TTC549 (cell line): ENCODE measurements around the gene MCC.

Experiments
- FAIRE-seq: peaks from 2 replicates; lab custom pipeline; 2012; peaks lifted over from hg19 to GRCh38; lab: Jason Lieb, UNC

Gene MCC

DNA sequence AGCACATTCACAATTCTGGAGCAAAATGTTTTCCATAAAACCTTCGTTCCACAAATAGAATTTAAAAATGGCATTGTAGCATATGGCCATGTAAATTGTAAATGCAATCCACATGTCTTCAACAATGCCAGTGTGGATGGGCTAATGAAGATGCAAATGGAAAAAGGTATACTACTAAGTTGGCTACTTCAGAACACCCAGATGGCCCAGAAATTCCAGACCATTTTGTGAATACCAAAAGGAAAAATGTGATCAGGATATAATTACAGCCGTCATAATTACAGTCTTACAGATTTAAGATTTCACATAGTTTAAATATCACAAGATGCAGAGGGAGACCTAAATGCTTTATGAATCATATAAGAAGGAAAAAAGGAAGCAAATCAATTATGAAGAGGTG lies 170.6 kb downstream of the MCC start:
- no peak for FAIRE-seq

GRCh38 chr5:113311301-113311700 lies 177.0 kb downstream of the MCC start:
- FAIRE-seq = no peak

- no peak for FAIRE-seq
Measured at GRCh38 chr5:113302120-113302519, 186.1 kb downstream of the MCC start.

DNA sequence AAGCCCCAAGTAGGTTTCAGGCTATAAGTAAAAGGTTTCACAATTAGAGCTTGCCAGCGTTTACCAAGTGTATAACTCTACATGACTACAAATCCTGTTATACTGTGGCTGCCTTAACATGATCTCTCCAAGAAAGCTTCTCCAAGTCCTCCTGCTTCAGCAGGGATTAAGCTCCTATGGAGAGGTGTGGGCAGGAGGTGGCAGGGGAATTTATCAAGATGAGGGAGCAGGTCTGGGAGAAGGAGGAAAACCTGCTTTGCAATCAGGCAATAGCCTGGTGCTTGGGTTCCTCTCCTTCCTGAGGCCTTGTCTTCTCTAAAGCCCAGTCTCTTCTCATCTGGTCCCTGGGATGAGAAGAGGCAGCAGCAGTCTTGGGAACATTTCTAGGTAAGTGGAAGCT lies 188.7 kb downstream of the MCC start:
- no peak for FAIRE-seq

GRCh38 chr5:113296676-113297075 lies 191.6 kb downstream of the MCC start:
- FAIRE-seq = no peak

GRCh38 chr5:113295111-113295539 lies 193.1 kb downstream of the MCC start:
- FAIRE-seq = no peak

- FAIRE-seq = no peak
Measured at GRCh38 chr5:113294311-113295110, 193.7 kb downstream of the MCC start.

- FAIRE-seq = no peak
Measured at GRCh38 chr5:113293975-113294310, 194.3 kb downstream of the MCC start.

GRCh38 chr5:113293068-113293974 lies 194.9 kb downstream of the MCC start:
- FAIRE-seq = no peak

GRCh38 chr5:113292462-113292861 lies 195.8 kb downstream of the MCC start:
- FAIRE-seq = no peak

DNA sequence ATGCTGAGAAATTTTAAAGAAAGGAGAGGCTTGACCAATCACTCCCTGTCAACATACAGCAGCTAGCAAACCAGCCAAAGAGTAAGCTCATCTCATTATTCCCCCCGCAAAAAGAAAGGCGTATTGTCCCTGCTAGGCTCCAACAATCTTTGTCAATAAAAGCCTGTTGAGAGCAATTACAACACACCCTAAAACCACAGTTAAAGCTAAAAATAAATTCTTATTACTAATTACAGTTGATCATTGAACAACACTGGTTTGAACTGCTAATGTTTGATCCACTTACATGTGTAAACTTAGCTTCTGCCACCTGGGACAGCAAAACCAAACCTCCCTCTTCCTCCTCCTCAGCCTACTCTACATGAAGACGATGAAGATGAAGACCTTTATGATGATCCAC lies 204.7 kb downstream of the MCC start:
- FAIRE-seq = no peak

GRCh38 chr5:113282472-113282871 lies 205.8 kb downstream of the MCC start:
- FAIRE-seq = no peak

DNA sequence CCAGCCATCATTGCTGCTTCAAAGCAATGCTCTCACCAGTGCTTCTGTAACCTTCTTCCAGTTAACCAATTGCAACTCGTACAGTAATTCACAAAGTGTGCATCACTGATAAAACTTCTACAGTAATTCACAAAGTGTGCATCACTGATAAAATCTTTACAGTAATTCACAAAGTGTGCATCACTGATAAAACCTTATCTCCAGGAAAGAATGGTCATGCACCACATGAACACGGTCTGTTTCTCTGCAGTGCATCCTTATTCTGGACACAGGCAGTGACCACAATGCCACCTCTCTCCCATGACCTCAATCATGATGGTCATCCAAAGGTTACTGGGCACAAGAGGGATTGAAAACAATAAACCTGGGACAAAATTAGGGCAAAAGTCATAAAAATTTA lies 207.1 kb downstream of the MCC start:
- no peak for FAIRE-seq

DNA sequence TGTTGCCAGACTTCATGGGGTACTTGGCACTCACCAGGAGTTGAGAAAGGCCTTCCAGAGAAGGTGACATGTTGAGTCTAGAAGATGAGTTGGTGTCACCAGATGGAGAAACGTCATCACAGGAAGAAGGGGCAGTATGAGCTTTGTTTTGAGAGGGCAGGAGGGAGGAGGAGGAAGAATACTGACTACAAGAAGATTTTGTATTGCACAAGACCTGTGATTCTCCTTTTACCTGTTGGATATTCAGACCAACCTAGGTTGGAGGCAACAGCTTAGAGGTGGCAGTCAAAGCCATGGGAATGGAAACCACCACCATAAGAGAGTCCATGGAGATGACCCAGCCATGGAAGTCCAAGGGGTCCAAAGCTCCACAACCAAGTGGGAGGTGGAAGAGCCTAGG lies 207.7 kb downstream of the MCC start:
- FAIRE-seq = no peak

DNA sequence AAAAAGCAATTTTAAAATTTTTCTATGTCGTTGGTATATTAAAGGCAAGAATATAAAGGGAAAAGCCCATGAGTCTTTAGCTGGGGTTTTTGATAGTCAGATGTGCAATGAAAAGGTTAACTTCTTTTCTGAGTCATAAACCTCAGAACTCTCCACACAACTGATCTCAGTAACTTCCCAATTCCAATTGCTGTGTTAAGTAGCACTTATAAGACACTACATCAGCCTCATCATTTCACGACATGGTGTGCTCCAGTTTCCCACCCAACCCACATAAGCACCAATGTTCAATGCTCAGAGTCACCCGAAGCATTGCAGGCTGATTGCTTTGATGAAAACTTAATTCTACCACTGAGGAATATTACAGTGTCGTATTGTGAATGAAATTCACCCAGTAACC lies 209.3 kb downstream of the MCC start:
- FAIRE-seq = no peak

DNA sequence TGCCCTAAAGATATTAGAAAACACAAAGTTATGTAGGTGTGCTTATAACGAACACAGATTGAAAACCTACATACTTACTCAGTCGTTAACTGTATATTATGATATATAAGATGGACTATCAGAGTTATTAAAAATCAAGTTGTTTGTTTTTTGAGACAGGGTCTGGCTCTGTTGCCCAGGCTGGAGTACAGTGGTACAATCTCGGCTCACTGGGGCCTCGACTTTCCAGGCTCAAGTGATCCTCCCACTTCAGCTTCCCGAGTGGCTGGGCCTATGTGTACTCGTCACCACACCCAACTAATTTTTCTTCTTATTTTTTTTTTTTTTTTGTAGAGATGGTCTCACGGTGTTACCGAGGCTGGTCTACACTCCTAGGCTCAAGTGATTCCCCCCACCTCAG lies 211.8 kb downstream of the MCC start:
- FAIRE-seq = no peak

GRCh38 chr5:113276001-113276400 lies 212.3 kb downstream of the MCC start:
- no peak for FAIRE-seq

GRCh38 chr5:113274836-113275414 lies 213.3 kb downstream of the MCC start:
- no peak for FAIRE-seq

- no peak for FAIRE-seq
Measured at GRCh38 chr5:113273948-113274347, 214.3 kb downstream of the MCC start.

GRCh38 chr5:113271745-113272454 lies 216.4 kb downstream of the MCC start:
- no peak for FAIRE-seq

DNA sequence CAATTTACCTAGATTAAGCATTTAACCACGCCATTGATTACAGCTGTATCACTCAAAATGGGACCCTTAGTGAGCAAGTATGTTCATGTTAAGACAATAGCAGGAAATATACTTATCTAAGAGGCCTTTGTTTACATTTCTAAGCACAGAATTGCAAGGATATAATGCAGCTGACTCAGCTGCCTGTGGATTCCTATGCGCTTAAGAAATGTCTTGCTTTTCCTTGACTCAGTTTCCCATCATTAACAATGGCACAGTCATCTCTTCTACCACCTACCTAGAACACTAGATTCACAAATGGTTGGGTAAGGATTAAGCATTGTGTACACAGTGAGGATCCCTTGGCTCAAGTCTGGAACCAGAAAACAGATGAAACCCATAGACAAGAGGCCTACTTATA lies 217.2 kb downstream of the MCC start:
- no peak for FAIRE-seq

GRCh38 chr5:113270086-113270485 lies 218.2 kb downstream of the MCC start:
- FAIRE-seq = no peak
